Skin epidermis (tissue), 12 donors: ENCODE measurements around the gene SLCO1A2.

Experiments used
- H3K27ac ChIP-seq, 21 experiments: fragments of 200-600 bp; sonication (generic) in 11 of 21; one replicate each; pipeline ENCODE4 v1.5.0; 2020; ENCODE audit warnings: mild to moderate bottlenecking in 3 of 21, inconsistent platforms in 2 of 21, moderate library complexity in 2 of 21
- H3K4me3 ChIP-seq, 7 experiments: fragments of 200-600 bp; sonication (generic) in 2 of 7; one replicate each; pipeline ENCODE4 v1.5.0; 2020; ENCODE audit warnings: inconsistent platforms in 2 of 7, mild to moderate bottlenecking in 2 of 7, moderate library complexity in 1 of 7

Gene SLCO1A2

GRCh38 chr12:21221778-21222177 is 112.9 kb downstream of the SLCO1A2 start:
- Histone ChIP-seq H3K4me3 (no peak overlapping the region), H3K27ac (no peak overlapping the region)

GRCh38 chr12:21221072-21221471 is 113.6 kb downstream of the SLCO1A2 start:
- H3K4me3 ChIP-seq = no peak overlapping the region

GRCh38 chr12:21220266-21220665 is 114.5 kb downstream of the SLCO1A2 start:
- no peak overlapping the region for H3K4me3 ChIP-seq
- no peak overlapping the region for H3K27ac ChIP-seq

More at GRCh38 chr12:21221072-21221471, 113.6 kb downstream of the SLCO1A2 start:
- H3K27ac ChIP-seq = no peak overlapping the region

GRCh38 chr12:21219206-21219605 is 115.5 kb downstream of the SLCO1A2 start:
- Histone ChIP-seq H3K4me3 (no peak overlapping the region), H3K27ac (no peak overlapping the region)
